Measurements from ENCODE around the gene EYS. TPM values are rescaled to one million over a fixed set of nuclear protein-coding genes. Genes with fewer than 3 reads are reported as not detected.

EYS gene
- polyA plus RNA-seq, 1 experiment, result not detected

DNA sequence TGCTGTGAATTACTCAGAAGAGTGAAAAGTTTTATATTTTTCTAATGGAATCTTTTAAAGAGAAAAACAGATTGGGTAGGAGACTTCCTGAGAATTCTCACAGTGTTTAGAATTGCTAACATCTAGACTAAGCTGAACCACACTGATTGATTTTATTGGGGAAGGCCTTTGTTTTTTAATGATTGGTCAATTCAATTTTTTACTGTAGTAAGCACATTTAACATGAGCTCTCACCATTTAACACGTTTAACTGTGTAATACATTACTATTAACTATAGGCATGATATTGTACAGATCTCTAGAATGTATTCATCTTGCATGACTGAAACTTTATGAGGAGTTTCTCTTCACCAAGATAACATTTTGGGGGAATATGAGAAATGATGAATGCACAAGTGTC, 1084.1 kb downstream of the EYS start:
- Histone ChIP-seq H3K27ac (ENCODE audit: low read depth, low read length) (no peak overlapping the region), H3K9me3 (ENCODE audit: control insufficient read depth, insufficient read depth, low read length) (no peaks in the 10 kb centered on the region), H3K4me3 (ENCODE audit: low read depth, low read length) (no peak overlapping the region), H3K27me3 (ENCODE audit: control insufficient read depth, insufficient read depth, low read length) (no peaks in the 10 kb centered on the region)
- DNase-seq (ENCODE audit: low read depth, low spot score), result no peak
- TF ChIP-seq, protein P1, sequence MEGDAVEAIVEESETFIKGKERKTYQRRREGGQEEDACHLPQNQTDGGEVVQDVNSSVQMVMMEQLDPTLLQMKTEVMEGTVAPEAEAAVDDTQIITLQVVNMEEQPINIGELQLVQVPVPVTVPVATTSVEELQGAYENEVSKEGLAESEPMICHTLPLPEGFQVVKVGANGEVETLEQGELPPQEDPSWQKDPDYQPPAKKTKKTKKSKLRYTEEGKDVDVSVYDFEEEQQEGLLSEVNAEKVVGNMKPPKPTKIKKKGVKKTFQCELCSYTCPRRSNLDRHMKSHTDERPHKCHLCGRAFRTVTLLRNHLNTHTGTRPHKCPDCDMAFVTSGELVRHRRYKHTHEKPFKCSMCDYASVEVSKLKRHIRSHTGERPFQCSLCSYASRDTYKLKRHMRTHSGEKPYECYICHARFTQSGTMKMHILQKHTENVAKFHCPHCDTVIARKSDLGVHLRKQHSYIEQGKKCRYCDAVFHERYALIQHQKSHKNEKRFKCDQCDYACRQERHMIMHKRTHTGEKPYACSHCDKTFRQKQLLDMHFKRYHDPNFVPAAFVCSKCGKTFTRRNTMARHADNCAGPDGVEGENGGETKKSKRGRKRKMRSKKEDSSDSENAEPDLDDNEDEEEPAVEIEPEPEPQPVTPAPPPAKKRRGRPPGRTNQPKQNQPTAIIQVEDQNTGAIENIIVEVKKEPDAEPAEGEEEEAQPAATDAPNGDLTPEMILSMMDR (IDR thresholded peaks at IDR 0.05; ENCODE audit: low read depth, low read length), result no peak
- ChIA-PET POLR2A (no interaction called here), CTCF (no interaction called here)

DNA sequence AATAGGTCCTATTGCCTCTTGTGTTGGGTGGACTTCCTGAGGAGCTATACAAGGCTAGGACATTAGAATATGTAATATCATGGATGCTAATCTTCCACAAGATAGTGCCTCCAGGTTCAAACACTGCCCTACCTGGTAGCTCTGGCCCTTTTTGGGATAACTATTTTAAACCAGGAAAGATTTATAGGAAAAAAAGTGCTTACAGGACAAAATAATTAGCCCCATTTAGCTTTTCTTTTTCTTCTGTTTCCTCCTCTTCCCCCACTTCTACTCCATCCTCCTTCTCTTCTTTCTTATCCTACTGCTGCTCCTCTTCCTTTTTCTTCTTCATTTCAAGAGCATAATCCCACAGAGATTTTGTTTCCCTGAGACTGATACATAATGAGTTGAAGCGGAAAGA, 1104.0 kb downstream of the EYS start:
- POLR2A ChIA-PET, result no interaction called here
- Histone ChIP-seq H3K9me3 (ENCODE audit: control insufficient read depth, insufficient read depth, low read length) (no peaks in the 10 kb centered on the region), H3K4me3 (ENCODE audit: low read depth, low read length) (no peak overlapping the region), H3K27ac (ENCODE audit: low read depth, low read length) (no peak overlapping the region), H3K27me3 (ENCODE audit: control insufficient read depth, insufficient read depth, low read length) (no peaks in the 10 kb centered on the region)
- no peak for DNase-seq (ENCODE audit: low read depth, low spot score)
- CTCF ChIA-PET, result interaction anchor here (0.6 kb wide), 1 partner anchor 769 kb away, joined by 3 read pairs; no protein-coding TSS in a partner anchor
- TF ChIP-seq, protein P1 (IDR thresholded peaks at IDR 0.05; ENCODE audit: low read depth, low read length), result no peak

DNA sequence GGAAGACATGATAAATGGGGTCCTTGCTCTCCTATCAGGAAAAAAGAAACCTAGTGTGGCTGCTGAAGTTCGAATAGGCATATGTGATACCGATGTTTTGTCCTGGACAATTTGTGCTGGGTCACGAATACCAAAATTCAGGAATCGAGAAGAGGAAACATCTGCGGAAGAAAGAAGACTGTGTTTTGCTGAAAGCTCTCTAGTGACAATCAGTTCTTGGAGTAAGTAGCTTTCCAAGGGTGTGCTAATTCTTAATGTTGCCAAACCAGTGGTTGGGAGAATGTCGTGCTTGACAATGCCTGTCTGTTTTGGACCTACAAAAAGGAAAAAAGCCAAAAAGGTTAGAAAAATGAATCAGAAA, 1115.4 kb downstream of the EYS start:
- no peak for DNase-seq (ENCODE audit: low read depth, low spot score)
- Histone ChIP-seq H3K27ac (ENCODE audit: low read depth, low read length) (no peak overlapping the region), H3K4me3 (ENCODE audit: low read depth, low read length) (no peak overlapping the region), H3K27me3 (ENCODE audit: control insufficient read depth, insufficient read depth, low read length) (no peaks in the 10 kb centered on the region), H3K9me3 (ENCODE audit: control insufficient read depth, insufficient read depth, low read length) (no peaks in the 10 kb centered on the region)
- TF ChIP-seq, protein P1 (IDR thresholded peaks at IDR 0.05; ENCODE audit: low read depth, low read length), result no peak
- ChIA-PET POLR2A (no interaction called here), CTCF (no interaction called here)

GRCh38 chr6:64590965-64591675, 1115.9 kb downstream of the EYS start:
- CTCF ChIA-PET, result no interaction called here
- TF ChIP-seq, protein P1 (IDR thresholded peaks at IDR 0.05; ENCODE audit: low read depth, low read length), result no peak
- Histone ChIP-seq H3K4me3 (ENCODE audit: low read depth, low read length) (no peak overlapping the region), H3K9me3 (ENCODE audit: control insufficient read depth, insufficient read depth, low read length) (no peaks in the 10 kb centered on the region), H3K27me3 (ENCODE audit: control insufficient read depth, insufficient read depth, low read length) (no peaks in the 10 kb centered on the region), H3K27ac (ENCODE audit: low read depth, low read length) (no peak overlapping the region)
- POLR2A ChIA-PET, result no interaction called here
- no peak for DNase-seq (ENCODE audit: low read depth, low spot score)

GRCh38 chr6:64589961-64590360, 1117.1 kb downstream of the EYS start:
- no peak overlapping the region for H3K4me3 ChIP-seq (ENCODE audit: low read depth, low read length)
- CTCF ChIA-PET, result no interaction called here
- no peak overlapping the region for H3K27ac ChIP-seq (ENCODE audit: low read depth, low read length)
- DNase-seq (ENCODE audit: low read depth, low spot score), result no peak
- no peaks in the 10 kb centered on the region for H3K9me3 ChIP-seq (ENCODE audit: control insufficient read depth, insufficient read depth, low read length)
- POLR2A ChIA-PET, result no interaction called here
- TF ChIP-seq, protein P1 (IDR thresholded peaks at IDR 0.05; ENCODE audit: low read depth, low read length), result no peak
- no peaks in the 10 kb centered on the region for H3K27me3 ChIP-seq (ENCODE audit: control insufficient read depth, insufficient read depth, low read length)

Measured in AG04450 (cell line).